IMR-90 (cell line): ENCODE measurements around the gene TMEM145. TPM values are rescaled to one million over a fixed set of nuclear protein-coding genes. Genes with fewer than 3 reads are reported as not detected.

Experiments used
- ATAC-seq: fragments of 200-7000 bp; cut with Tn5 transposase; 2 replicates; pipeline ENCODE4 v1.9.1; 2020; ENCODE audit warnings: low read depth, mild to moderate bottlenecking, moderate library complexity
- BruUV-seq: library from RNA; stranded (reverse); fragments of 400-500 nt; replicated peaks from 2 replicates; lab custom pipeline; 2021; lab: Mats Ljungman, UMichigan
- CTCF ChIA-PET: fragments of 300-600 bp; formaldehyde crosslinking; extraction: SDS; loops from one replicate; lab custom pipeline; 2021; ENCODE audit warnings: antibody characterized with exemption; lab: Yijun Ruan, JAX
- POLR2A ChIA-PET: fragments of 300-600 bp; sonication (Branson Sonifier 250); formaldehyde crosslinking; loops from one replicate; lab custom pipeline; 2022; ENCODE audit warnings: antibody characterized with exemption; ENCODE audit not compliant: unreplicated experiment; lab: Charles Lee
- DNase-seq: peaks from one replicate; pipeline ENCODE4 v3.0.0; 2013
- H2AFZ ChIP-seq: replicated peaks from 2 replicates; pipeline ENCODE3; 2013; ENCODE audit warnings: low read length, mild to moderate bottlenecking; ENCODE audit not compliant: poor library complexity
- H2AK5ac ChIP-seq: 2 replicates; pipeline ENCODE4 v1.6.1; 2013; ENCODE audit warnings: low read depth, low read length, inconsistent platforms
- H2AK9ac ChIP-seq: replicated peaks from 2 replicates; pipeline ENCODE3; 2013; ENCODE audit warnings: mild to moderate bottlenecking, low read depth, low read length, moderate library complexity; ENCODE audit not compliant: poor library complexity
- H2BK120ac ChIP-seq: 2 replicates; pipeline ENCODE4 v1.6.1; 2013; ENCODE audit warnings: low read depth, low read length, inconsistent platforms
- H2BK15ac ChIP-seq: 3 replicates; pipeline ENCODE4 v1.6.1; 2013; ENCODE audit warnings: low read depth, low read length, inconsistent platforms
- H2BK20ac ChIP-seq: 2 replicates; pipeline ENCODE4 v1.6.1; 2013; ENCODE audit warnings: low read depth, mild to moderate bottlenecking, inconsistent platforms, low read length, moderate library complexity
- H2BK5ac ChIP-seq: 2 replicates; pipeline ENCODE4 v1.6.1; 2013; ENCODE audit warnings: mild to moderate bottlenecking, low read depth, low read length, inconsistent platforms; ENCODE audit not compliant: poor library complexity, severe bottlenecking
- H3K14ac ChIP-seq: replicated peaks from 2 replicates; pipeline ENCODE4 v1.6.1; 2013; ENCODE audit warnings: low read depth, low read length, inconsistent platforms
- H3K18ac ChIP-seq: 2 replicates; pipeline ENCODE4 v1.6.1; 2013; ENCODE audit warnings: low read depth, low read length, control low read depth
- H3K23ac ChIP-seq: 2 replicates; pipeline ENCODE4 v1.6.1; 2013; ENCODE audit warnings: low read depth, low read length, inconsistent platforms
- H3K27ac ChIP-seq: 2 replicates; pipeline ENCODE4 v1.5.1; 2013; ENCODE audit warnings: mild to moderate bottlenecking, control low read depth, low read length; ENCODE audit not compliant: insufficient read depth
- H3K27me3 ChIP-seq: 2 replicates; pipeline ENCODE4 v1.6.1; 2013; ENCODE audit warnings: low read length; ENCODE audit not compliant: control insufficient read depth, insufficient read depth
- H3K36me3 ChIP-seq: 2 replicates; pipeline ENCODE4 v1.6.1; 2013; ENCODE audit warnings: low read length, mixed read lengths; ENCODE audit not compliant: control insufficient read depth, insufficient read depth
- H3K4ac ChIP-seq: 2 replicates; pipeline ENCODE4 v1.6.1; 2013; ENCODE audit warnings: low read depth, low read length, inconsistent platforms
- H3K4me1 ChIP-seq: 2 replicates; pipeline ENCODE4 v1.6.1; 2013; ENCODE audit warnings: low read length, mixed read lengths; ENCODE audit not compliant: control insufficient read depth, insufficient read depth
- H3K4me2 ChIP-seq: 2 replicates; pipeline ENCODE4 v1.6.1; 2013; ENCODE audit warnings: low read depth, mild to moderate bottlenecking, control low read depth, low read length, moderate library complexity
- H3K4me3 ChIP-seq: 2 replicates; pipeline ENCODE4 v1.5.1; 2013; ENCODE audit warnings: low read depth, mild to moderate bottlenecking, control low read depth, low read length, moderate library complexity; ENCODE audit not compliant: insufficient read depth
- H3K56ac ChIP-seq: 2 replicates; pipeline ENCODE4 v1.6.1; 2013; ENCODE audit warnings: low read length, inconsistent platforms; ENCODE audit not compliant: insufficient read depth; ENCODE audit errors: extremely low read depth
- H3K79me1 ChIP-seq, 2 experiments: 2 replicates each; pipeline ENCODE4 v1.6.1; 2013; ENCODE audit warnings: low read length in 2 of 2, inconsistent platforms in 1 of 2, low read depth in 1 of 2
- H3K9ac ChIP-seq: 2 replicates; pipeline ENCODE4 v1.6.1; 2013; ENCODE audit warnings: low read depth, low read length, control low read depth
- H3K9me1 ChIP-seq: 2 replicates; pipeline ENCODE4 v1.6.1; 2013; ENCODE audit warnings: low read length, inconsistent platforms; ENCODE audit not compliant: insufficient read depth
- H3K9me3 ChIP-seq: 2 replicates; pipeline ENCODE4 v1.6.1; 2013; ENCODE audit warnings: low read length; ENCODE audit not compliant: control insufficient read depth, insufficient read depth
- H4K20me1 ChIP-seq: 2 replicates; pipeline ENCODE4 v1.6.1; 2013; ENCODE audit warnings: low read length, inconsistent platforms; ENCODE audit not compliant: insufficient read depth
- H4K5ac ChIP-seq: 2 replicates; pipeline ENCODE4 v1.6.1; 2013; ENCODE audit warnings: mild to moderate bottlenecking, low read depth, low read length, control low read depth
- H4K8ac ChIP-seq, 2 experiments: 2 replicates each; pipeline ENCODE4 v1.6.1; 2013; ENCODE audit warnings: low read depth in 2 of 2, low read length in 2 of 2, control low read depth in 1 of 2, inconsistent platforms in 1 of 2
- H4K91ac ChIP-seq: 2 replicates; pipeline ENCODE4 v1.6.1; 2013; ENCODE audit warnings: low read depth, low read length, inconsistent platforms; ENCODE audit not compliant: insufficient read depth
- BHLHE40 ChIP-seq: fragments of 150-350 bp; IDR thresholded peaks from 2 replicates; pipeline ENCODE4 v1.6.1; 2016; ENCODE audit warnings: mild to moderate bottlenecking, low read depth, low read length
- CEBPB ChIP-seq: IDR thresholded peaks from 2 replicates; pipeline ENCODE4 v1.6.1; 2012; ENCODE audit warnings: low read depth, low read length, improper control_type of control experiment
- CHD1 ChIP-seq: IDR thresholded peaks from 2 replicates; pipeline ENCODE4 v1.6.1; 2012; ENCODE audit warnings: low read depth, low read length, improper control_type of control experiment
- CTCF ChIP-seq: conservative IDR thresholded peaks from 2 replicates; pipeline ENCODE4 v1.5.1; 2012; ENCODE audit warnings: mild to moderate bottlenecking, low read depth, low read length, improper control_type of control experiment
- MAFK ChIP-seq: IDR thresholded peaks from 2 replicates; pipeline ENCODE4 v1.6.1; 2012; ENCODE audit warnings: low read depth, low read length, improper control_type of control experiment
- MAZ ChIP-seq: IDR thresholded peaks from 2 replicates; pipeline ENCODE4 v1.6.1; 2012; ENCODE audit warnings: low read depth, mild to moderate bottlenecking, low read length, improper control_type of control experiment, moderate library complexity, borderline replicate concordance
- MXI1 ChIP-seq: IDR thresholded peaks from 2 replicates; pipeline ENCODE4 v1.6.1; 2012; ENCODE audit warnings: low read depth, mild to moderate bottlenecking, low read length, moderate library complexity, borderline replicate concordance
- NFE2L2 ChIP-seq: fragments of 150-350 bp; IDR thresholded peaks from 2 replicates; pipeline ENCODE4 v1.6.1; 2016; ENCODE audit warnings: low read depth, mild to moderate bottlenecking, low read length
- RAD21 ChIP-seq: IDR thresholded peaks from 2 replicates; pipeline ENCODE4 v1.6.1; 2012; ENCODE audit warnings: low read length, improper control_type of control experiment
- RFX5 ChIP-seq: IDR thresholded peaks from 2 replicates; pipeline ENCODE4 v1.8.0; 2012; ENCODE audit warnings: low read depth, mild to moderate bottlenecking, low read length, moderate library complexity
- SMC3 ChIP-seq: fragments of 150-350 bp; IDR thresholded peaks from 2 replicates; pipeline ENCODE4 v1.6.1; 2016; ENCODE audit warnings: low read depth, mild to moderate bottlenecking, antibody characterized with exemption, low read length, moderate library complexity
- WGBS, 2 experiments: methylation state at CpG; one replicate each; pipeline versions ENCODE4 v1.1.5 to v1.1.7; 2013; ENCODE audit warnings: missing lambda C conversion rate in 2 of 2; ENCODE audit not compliant: insufficient read length in 1 of 2; ENCODE audit errors: extremely low coverage in 2 of 2; 5-methylcytosine and 5-hydroxymethylcytosine counted together
- dilution Hi-C: fragments of 300-500 bp; cut with HindIII; formaldehyde crosslinking; loops from one replicate; pipeline ENCODE4 v1.14.3; 2018; ENCODE audit warnings: low sequenced_read_pairs; ENCODE audit not compliant: unreplicated experiment
- in situ Hi-C: fragments of 300-500 bp; cut with MboI; formaldehyde crosslinking; loops from 3 replicates; pipeline ENCODE4 v1.14.3; 2019; ENCODE audit warnings: low sequenced_read_pairs, inconsistent platforms, mixed read lengths
- intact Hi-C: fragments of 100-400 bp; cut with micrococcal nuclease; formaldehyde crosslinking; loops from 2 replicates; pipeline ENCODE4 v1.10.0; 2022
- polyA plus RNA-seq, 3 experiments: library from polyadenylated mRNA; depleted of rRNA; stranded (reverse); fragments of >200 nt; gene quantifications; 2 replicates each; pipeline ENCODE4 v1.2.3, GENCODE V29; 2012; ENCODE audit warnings: low replicate concordance in 1 of 3
- total RNA-seq: library from RNA; depleted of rRNA; stranded (reverse); fragments of >200 nt; gene quantifications from 2 replicates; pipeline ENCODE4 v1.2.3, GENCODE V29; 2012
- TF ChIP-seq, protein P1 (sequence below): fragments of 150-350 bp; IDR thresholded peaks from 2 replicates; pipeline ENCODE4 v1.6.1; 2017; ENCODE audit warnings: mild to moderate bottlenecking, antibody characterized with exemption, low read length, low read depth

The TMEM145 gene
- total and polyA plus RNA-seq, 2 of the 4 experiments (the other 2 are of a cell fraction) = under 0.01 to 0.41 TPM

DNA sequence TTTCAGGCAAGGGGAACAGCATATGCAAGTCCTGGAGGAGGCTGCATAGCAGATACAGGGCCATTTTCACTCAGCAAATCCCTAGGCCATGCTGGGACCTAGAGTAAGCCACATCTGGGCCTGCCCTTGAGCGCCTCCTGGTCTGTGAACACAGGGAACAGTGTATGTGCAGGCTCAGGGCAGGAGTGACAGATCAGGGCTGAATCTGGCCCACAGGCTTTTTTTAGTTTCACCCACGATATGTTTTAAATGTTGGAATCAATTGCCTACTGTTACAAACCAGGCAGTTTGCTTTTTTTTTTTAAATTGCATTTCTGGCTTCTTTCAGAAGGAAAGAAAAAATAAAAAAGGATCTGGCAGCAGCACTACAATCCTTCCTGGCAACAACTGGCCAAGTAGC lies 1.5 kb upstream of the TMEM145 start:
- CTCF ChIA-PET = no interaction called here
- H3K4ac ChIP-seq = no peak overlapping the region
- no peak overlapping the region for H2BK120ac ChIP-seq
- H3K9ac ChIP-seq = no peak overlapping the region
- dilution Hi-C loops = no loop called here
- no peak overlapping the region for H3K23ac ChIP-seq
- H2BK5ac ChIP-seq = no peak overlapping the region
- no peak overlapping the region for H3K4me3 ChIP-seq
- intact Hi-C loops = no loop called here
- no peak overlapping the region for H3K27ac ChIP-seq
- H3K36me3 ChIP-seq = no peaks in the 10 kb centered on the region
- no peak overlapping the region for H2AK5ac ChIP-seq
- no peak overlapping the region for H3K4me2 ChIP-seq
- no peak for ATAC-seq
- H4K91ac ChIP-seq = no peak overlapping the region
- no TSS peak for BruUV-seq
- no peak overlapping the region for H2BK20ac ChIP-seq
- H2AK9ac ChIP-seq = no peak overlapping the region
- H3K9me1 ChIP-seq = peaks cover 4% of the 10 kb centered on the region; the same call in 1 of the 2 replicates
- POLR2A ChIA-PET = no interaction called here
- H2BK15ac ChIP-seq = no peak overlapping the region
- H3K9me3 ChIP-seq = no peaks in the 10 kb centered on the region
- no peak overlapping the region for H3K18ac ChIP-seq
- H4K20me1 ChIP-seq = no peaks in the 10 kb centered on the region; the same call in 1 of the 2 replicates
- H3K56ac ChIP-seq = no peak overlapping the region
- no peaks in the 10 kb centered on the region; the same call in 1 of the 2 replicates for H3K4me1 ChIP-seq
- no peak overlapping the region for H3K14ac ChIP-seq
- TF ChIP-seq RAD21 (no peak), RFX5 (no peak), MXI1 (no peak), NFE2L2 (no peak), MAZ (no peak), BHLHE40 (no peak), CTCF (no peak), CEBPB (no peak), CHD1 (no peak), MAFK (no peak), SMC3 (no peak)
- TF ChIP-seq, protein P1, sequence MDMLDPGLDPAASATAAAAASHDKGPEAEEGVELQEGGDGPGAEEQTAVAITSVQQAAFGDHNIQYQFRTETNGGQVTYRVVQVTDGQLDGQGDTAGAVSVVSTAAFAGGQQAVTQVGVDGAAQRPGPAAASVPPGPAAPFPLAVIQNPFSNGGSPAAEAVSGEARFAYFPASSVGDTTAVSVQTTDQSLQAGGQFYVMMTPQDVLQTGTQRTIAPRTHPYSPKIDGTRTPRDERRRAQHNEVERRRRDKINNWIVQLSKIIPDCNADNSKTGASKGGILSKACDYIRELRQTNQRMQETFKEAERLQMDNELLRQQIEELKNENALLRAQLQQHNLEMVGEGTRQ = no peak
- H4K5ac ChIP-seq = no peak overlapping the region
- DNase-seq = no peak
- H2AFZ ChIP-seq = no peak overlapping the region
- in situ Hi-C loops = no loop called here
- H4K8ac ChIP-seq = no peak overlapping the region
- H3K79me1 ChIP-seq = no peaks in the 10 kb centered on the region
- no CpG with 5 or more reads among the region's 2 CpGs for WGBS, 2 experiments
- peaks cover 24% of the 10 kb centered on the region for H3K27me3 ChIP-seq
